Liver (tissue), 9 donors: Measurements from ENCODE around the gene LRRC49. TPM values are rescaled to one million over a fixed set of nuclear protein-coding genes. Genes with fewer than 3 reads are reported as not detected.

Source experiments
- DNase-seq: peaks from one replicate; pipeline ENCODE4 v3.0.0-alpha.2; 2017; ENCODE audit warnings: low spot score
- H3K27ac ChIP-seq, 2 donors: one replicate each; pipeline ENCODE4 v1.7.0; 2013; ENCODE audit warnings: inconsistent platforms in 2 of 2, low read length in 2 of 2, control low read depth in 1 of 2, low read depth in 1 of 2, mild to moderate bottlenecking in 1 of 2
- H3K27me3 ChIP-seq, 4 donors: one replicate each; pipeline versions ENCODE4 v1.6.1 to v1.7.0; 2013; ENCODE audit warnings: low read length in 3 of 4, inconsistent platforms in 1 of 4, mild to moderate bottlenecking in 1 of 4, moderate library complexity in 1 of 4; ENCODE audit not compliant: control insufficient read depth in 4 of 4, insufficient read depth in 4 of 4
- H3K36me3 ChIP-seq, 4 donors: one replicate each; pipeline versions ENCODE4 v1.6.1 to v1.7.0; 2013; ENCODE audit warnings: low read length in 3 of 4, mild to moderate bottlenecking in 3 of 4, low read depth in 1 of 4, moderate library complexity in 1 of 4; ENCODE audit not compliant: control insufficient read depth in 4 of 4, insufficient read depth in 3 of 4
- H3K4me1 ChIP-seq, 4 donors: one replicate each; pipeline versions ENCODE4 v1.6.1 to v1.7.0; 2013; ENCODE audit warnings: low read length in 3 of 4, mild to moderate bottlenecking in 3 of 4, moderate library complexity in 1 of 4; ENCODE audit not compliant: control insufficient read depth in 4 of 4, insufficient read depth in 4 of 4
- H3K4me3 ChIP-seq, 3 donors: one replicate each; pipeline versions ENCODE4 v1.6.1 to v1.7.0; 2013; ENCODE audit warnings: low read length in 3 of 3, control low read depth in 1 of 3, low read depth in 1 of 3, mild to moderate bottlenecking in 1 of 3
- H3K9ac ChIP-seq, 2 donors: one replicate each; pipeline ENCODE4 v1.7.0; 2013; ENCODE audit warnings: low read length in 2 of 2, mild to moderate bottlenecking in 2 of 2, moderate library complexity in 2 of 2, control low read depth in 1 of 2, low read depth in 1 of 2
- H3K9me3 ChIP-seq, 4 donors: one replicate each; pipeline versions ENCODE4 v1.6.1 to v1.7.0; 2013; ENCODE audit warnings: low read length in 3 of 4; ENCODE audit not compliant: control insufficient read depth in 4 of 4
- ATF3 ChIP-seq: IDR thresholded peaks from 2 replicates; pipeline ENCODE4 v1.6.1; 2016; ENCODE audit warnings: antibody characterized with exemption
- CTCF ChIP-seq: fragments of 150-350 bp; IDR thresholded peaks from 2 replicates; pipeline ENCODE4 v1.5.1; 2017; ENCODE audit warnings: improper control_type of control experiment, low read depth, low read length; ENCODE audit not compliant: missing input control
- EGR1 ChIP-seq, 2 donors: IDR thresholded peaks; 2 replicates each; pipeline ENCODE4 v1.6.1; 2016 to 2018; ENCODE audit warnings: antibody characterized with exemption in 2 of 2, low read depth in 2 of 2
- FOXA1 ChIP-seq: IDR thresholded peaks from 2 replicates; pipeline ENCODE4 v1.6.1; 2016; ENCODE audit warnings: antibody characterized with exemption
- FOXA2 ChIP-seq: IDR thresholded peaks from 2 replicates; pipeline ENCODE4 v1.6.1; 2016; ENCODE audit warnings: antibody characterized with exemption
- GABPA ChIP-seq, 2 donors: IDR thresholded peaks in 1 of 2; conservative IDR thresholded peaks in 1 of 2; 2 replicates each; pipeline ENCODE4 v1.6.1; 2016; ENCODE audit warnings: antibody characterized with exemption in 2 of 2, mild to moderate bottlenecking in 1 of 2, moderate library complexity in 1 of 2
- HNF4A ChIP-seq, 2 donors: conservative IDR thresholded peaks; 2 replicates each; pipeline ENCODE4 v1.6.1; 2016; ENCODE audit warnings: antibody characterized with exemption in 2 of 2, mild to moderate bottlenecking in 2 of 2
- HNF4G ChIP-seq: IDR thresholded peaks from 2 replicates; pipeline ENCODE4 v1.6.1; 2016; ENCODE audit warnings: antibody characterized with exemption
- JUND ChIP-seq, 2 donors: IDR thresholded peaks; 2 replicates each; pipeline ENCODE4 v1.6.1; 2016; ENCODE audit warnings: antibody characterized with exemption in 2 of 2
- NR2F2 ChIP-seq: IDR thresholded peaks from 2 replicates; pipeline ENCODE4 v1.6.1; 2016; ENCODE audit warnings: antibody characterized with exemption
- RAD21 ChIP-seq, 2 donors: IDR thresholded peaks; 2 replicates each; pipeline ENCODE4 v1.6.1; 2016; ENCODE audit warnings: antibody characterized with exemption in 2 of 2, mild to moderate bottlenecking in 2 of 2
- REST ChIP-seq: IDR thresholded peaks from 2 replicates; pipeline ENCODE4 v1.6.1; 2016; ENCODE audit warnings: antibody characterized with exemption, mild to moderate bottlenecking
- RXRA ChIP-seq, 2 donors: IDR thresholded peaks; 2 replicates each; pipeline ENCODE4 v1.6.1; 2017 to 2018; ENCODE audit warnings: antibody characterized with exemption in 2 of 2, mild to moderate bottlenecking in 1 of 2
- SP1 ChIP-seq: IDR thresholded peaks from 2 replicates; pipeline ENCODE4 v1.6.1; 2018; ENCODE audit warnings: antibody characterized with exemption, mild to moderate bottlenecking
- TAF1 ChIP-seq: conservative IDR thresholded peaks from 2 replicates; pipeline ENCODE4 v1.6.1; 2016; ENCODE audit warnings: antibody characterized with exemption, mild to moderate bottlenecking
- YY1 ChIP-seq: IDR thresholded peaks from 2 replicates; pipeline ENCODE4 v1.6.1; 2016; ENCODE audit warnings: antibody characterized with exemption, mild to moderate bottlenecking
- ZBTB33 ChIP-seq: IDR thresholded peaks from 2 replicates; pipeline ENCODE4 v1.6.1; 2016; ENCODE audit warnings: antibody characterized with exemption
- WGBS: extraction: QIAGEN DNeasy Blood & Tissue Kit; methylation state at CpG from one replicate; pipeline ENCODE4 v1.1.7; 2013; 5-methylcytosine and 5-hydroxymethylcytosine counted together
- polyA plus RNA-seq, 2 donors: library from polyadenylated mRNA; stranded (reverse) in 1 of 2; unstranded in 1 of 2; fragments of 200-250 nt in 1 of 2; fragments of >200 nt in 1 of 2; fragmentation: Nextera tagmentation in 1 of 2; extraction: Ambion mirVana in 1 of 2; gene quantifications; one replicate each; pipeline versions ENCODE4 v1.2.1 to v1.2.3, GENCODE V29; 2013 to 2015
- total RNA-seq, 2 donors: library from RNA; depleted of rRNA; stranded (reverse); fragments of >200 nt; gene quantifications; one replicate each; pipeline ENCODE4 v1.2.3, GENCODE V29; 2014
- TF ChIP-seq, protein P1 (sequence below): IDR thresholded peaks from 2 replicates; pipeline ENCODE4 v1.6.1; 2016; ENCODE audit warnings: antibody characterized with exemption
- donor health status: healthy.
- donor health status: healthy.
- donor health status: healthy.
- donor health status: healthy.
- donor health status: healthy.

LRRC49 gene
- total and polyA plus RNA-seq, 4 donors, result 0.20 to 1.1 (median 0.31) TPM

DNA sequence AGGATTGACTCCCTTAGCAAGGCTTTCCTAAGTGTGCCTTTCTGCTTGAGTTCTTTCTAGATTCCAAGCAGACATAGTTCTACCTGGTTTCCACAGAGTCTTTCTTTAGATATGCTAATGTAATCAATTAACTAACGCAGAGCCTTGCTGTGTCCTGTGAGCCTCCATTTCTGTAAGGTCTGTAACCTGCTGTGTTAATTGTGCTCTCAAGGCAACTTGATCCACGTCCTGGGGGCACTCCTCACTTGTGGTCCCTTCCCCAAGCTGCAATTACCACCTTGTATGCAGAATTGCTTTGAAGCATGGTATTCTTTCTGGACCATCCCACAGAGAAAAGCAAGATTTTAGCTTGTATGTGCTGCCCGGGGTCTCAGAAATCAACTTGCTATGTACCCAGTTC is 193.2 kb downstream of the LRRC49 start:
- WGBS, result 51% methylated on average over 3 of the region's 3 CpGs

More for the DNA sequence above, 193.2 kb downstream of the LRRC49 start:
- H3K36me3 ChIP-seq, result no peaks in the 10 kb centered on the region
- no peak overlapping the region for H3K9ac ChIP-seq
- peaks cover 0 to 5% (median 0%) of the 10 kb centered on the region in 4 donors for H3K9me3 ChIP-seq
- no peak overlapping the region for H3K4me3 ChIP-seq
- DNase-seq, result no peak
- peaks cover 0 to 3% (median 0%) of the 10 kb centered on the region in 4 donors for H3K27me3 ChIP-seq
- H3K27ac ChIP-seq, result no peak overlapping the region
- TF ChIP-seq CTCF, result no peak
- no peak for TF ChIP-seq FOXA2
- no peak for TF ChIP-seq REST
- no peak for TF ChIP-seq TAF1
- no peak for TF ChIP-seq RXRA (IDR thresholded peaks at IDR 0.05)
- no peak for TF ChIP-seq YY1
- no peak for TF ChIP-seq GABPA (IDR thresholded peaks at IDR 0.05 in 1 of 2, conservative IDR thresholded peaks at IDR 0.05 in 1 of 2)
- no peak for TF ChIP-seq ZBTB33
- no peak for TF ChIP-seq RAD21 (IDR thresholded peaks at IDR 0.05)
- no peak for TF ChIP-seq FOXA1
- TF ChIP-seq HNF4G, result no peak
- TF ChIP-seq JUND (IDR thresholded peaks at IDR 0.05), result no peak
- TF ChIP-seq, protein P1, sequence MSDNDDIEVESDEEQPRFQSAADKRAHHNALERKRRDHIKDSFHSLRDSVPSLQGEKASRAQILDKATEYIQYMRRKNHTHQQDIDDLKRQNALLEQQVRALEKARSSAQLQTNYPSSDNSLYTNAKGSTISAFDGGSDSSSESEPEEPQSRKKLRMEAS, result no peak
- no peak for TF ChIP-seq ATF3
- no peak for TF ChIP-seq EGR1 (IDR thresholded peaks at IDR 0.05; ENCODE audit: low read depth in 2 of 2)
- no peak for TF ChIP-seq NR2F2
- TF ChIP-seq HNF4A (conservative IDR thresholded peaks at IDR 0.05), result no peak
- TF ChIP-seq SP1, result no peak
- no peaks in the 10 kb centered on the region for H3K4me1 ChIP-seq
